Stimulated activated CD8-positive, alpha-beta memory T cell treated with anti-CD3 and anti-CD28 coated beads, Interleukin-4, amount 100 ng/mL, for 24 hours (primary cell): ENCODE results near the gene MBD2.
"Not testable (repeated sequence)": the region's sequence is repeated elsewhere in the genome, so short reads cannot be mapped to it uniquely, and the experiment has no call there.

Source experiments
- DNase-seq: peaks from one replicate; pipeline ENCODE4 v3.0.0-alpha.2; 2020; ENCODE audit warnings: low read depth

MBD2 gene

GRCh38 chr18:54224379-54225014, at the start of gene MBD2:
TSS of gene MBD2 (minus strand) at chr18:54224669. CDS start at chr18:54224559, 110 bp downstream.
- DNase-seq: peak; percentile 92

GRCh38 chr18:54269893-54270844, 45.7 kb upstream of the MBD2 start:
- peak; percentile 31 for DNase-seq

GRCh38 chr18:54268751-54269150, 44.3 kb upstream of the MBD2 start:
- no peak for DNase-seq

GRCh38 chr18:54267701-54268100, 43.2 kb upstream of the MBD2 start:
- DNase-seq: no peak

- DNase-seq: no peak
Observed at GRCh38 chr18:54263904-54264336, 39.5 kb upstream of the MBD2 start.

GRCh38 chr18:54261894-54262293, 37.4 kb upstream of the MBD2 start:
- DNase-seq: peak; percentile 38

- DNase-seq: no peak
Observed at GRCh38 chr18:54260396-54261072, 36.1 kb upstream of the MBD2 start.

GRCh38 chr18:54257818-54258217, 33.3 kb upstream of the MBD2 start:
- DNase-seq: not testable (repeated sequence)

- no peak for DNase-seq
Observed at GRCh38 chr18:54257015-54257414, 32.5 kb upstream of the MBD2 start.

GRCh38 chr18:54255141-54255540, 30.7 kb upstream of the MBD2 start:
- DNase-seq: no peak

GRCh38 chr18:54254265-54254758, 29.8 kb upstream of the MBD2 start:
- no peak for DNase-seq

GRCh38 chr18:54251606-54252390, 27.3 kb upstream of the MBD2 start:
- DNase-seq: no peak

- DNase-seq: no peak
Observed at GRCh38 chr18:54250846-54251261, 26.4 kb upstream of the MBD2 start.

- no peak for DNase-seq
Observed at GRCh38 chr18:54247511-54248175, 23.2 kb upstream of the MBD2 start.

GRCh38 chr18:54242327-54242726, 17.9 kb upstream of the MBD2 start:
- DNase-seq: no peak

GRCh38 chr18:54241483-54241882, 17.0 kb upstream of the MBD2 start:
- no peak for DNase-seq

GRCh38 chr18:54240629-54241107, 16.2 kb upstream of the MBD2 start:
- no peak for DNase-seq

GRCh38 chr18:54239601-54240000, 15.1 kb upstream of the MBD2 start:
- DNase-seq: no peak

- no peak for DNase-seq
Observed at GRCh38 chr18:54239091-54239490, 14.6 kb upstream of the MBD2 start.

GRCh38 chr18:54238173-54238936, 13.9 kb upstream of the MBD2 start:
- no peak for DNase-seq
